NCI-H146 treated with DMSO at 0.1 percent for 48 hours (cell line): Measurements from ENCODE around the gene LTB4R.

Source experiments
- DNase-seq: peaks from one replicate; lab custom pipeline; 2025; ENCODE audit not compliant: unreplicated experiment; lab: John Stamatoyannopoulos, UW

The LTB4R gene

GRCh38 chr14:24310646-24311604 lies at the start of gene LTB4R:
Gene LTB4R (plus strand): TSS chr14:24311502. CDS start chr14:24315652, 4,150 bp downstream.
- peak; percentile 76 for DNase-seq

GRCh38 chr14:24261969-24262327 lies 49.4 kb upstream of the LTB4R start:
- no peak for DNase-seq

- no peak for DNase-seq
Measured at GRCh38 chr14:24262821-24263733, 48.2 kb upstream of the LTB4R start, which contains the start of gene TGM1. Gene TGM1 (minus strand): TSS chr14:24263177. CDS start chr14:24262352, 825 bp downstream.

GRCh38 chr14:24263848-24264247 lies 47.5 kb upstream of the LTB4R start:
- DNase-seq = no peak

GRCh38 chr14:24264298-24264697 lies 47.0 kb upstream of the LTB4R start:
- DNase-seq = no peak

GRCh38 chr14:24266344-24267244 lies 44.7 kb upstream of the LTB4R start:
- DNase-seq = no peak

- no peak for DNase-seq
Measured at GRCh38 chr14:24267516-24267915, 43.8 kb upstream of the LTB4R start.

GRCh38 chr14:24268225-24268624 lies 43.1 kb upstream of the LTB4R start:
- no peak for DNase-seq

GRCh38 chr14:24269368-24269767 lies 41.9 kb upstream of the LTB4R start:
- DNase-seq = no peak

- DNase-seq = no peak
Measured at GRCh38 chr14:24269910-24270536, 41.3 kb upstream of the LTB4R start.

- no peak for DNase-seq
Measured at GRCh38 chr14:24270537-24271133, 40.7 kb upstream of the LTB4R start.

GRCh38 chr14:24271134-24271833 lies 40.0 kb upstream of the LTB4R start, which contains the start of gene RABGGTA:
Gene RABGGTA (minus strand): TSS chr14:24271597. CDS start chr14:24271115, 482 bp downstream.
- DNase-seq = peak; percentile 81

- no peak for DNase-seq
Measured at GRCh38 chr14:24271834-24272263, 39.5 kb upstream of the LTB4R start.

GRCh38 chr14:24272467-24272866 lies 38.8 kb upstream of the LTB4R start:
- no peak for DNase-seq

GRCh38 chr14:24273422-24273998 lies 37.8 kb upstream of the LTB4R start:
- no peak for DNase-seq

- no peak for DNase-seq
Measured at GRCh38 chr14:24274101-24274543, 37.2 kb upstream of the LTB4R start.

- DNase-seq = no peak
Measured at GRCh38 chr14:24277071-24277470, 34.2 kb upstream of the LTB4R start.

GRCh38 chr14:24277606-24278321 lies 33.5 kb upstream of the LTB4R start:
- DNase-seq = no peak
